HG03558 (cell line): ENCODE results near the gene CNPY3.
"Not testable (repeated sequence)": the region's sequence is repeated elsewhere in the genome, so short reads cannot be mapped to it uniquely, and the experiment has no call there.

Source experiments
- ATAC-seq: cut with Tn5 transposase; IDR thresholded peaks from one replicate; pipeline ENCODE4 v1.9.1; 2021; ENCODE audit warnings: moderate number of reproducible peaks; ENCODE audit not compliant: unreplicated experiment; ENCODE audit errors: extremely low read depth

CNPY3 gene

DNA sequence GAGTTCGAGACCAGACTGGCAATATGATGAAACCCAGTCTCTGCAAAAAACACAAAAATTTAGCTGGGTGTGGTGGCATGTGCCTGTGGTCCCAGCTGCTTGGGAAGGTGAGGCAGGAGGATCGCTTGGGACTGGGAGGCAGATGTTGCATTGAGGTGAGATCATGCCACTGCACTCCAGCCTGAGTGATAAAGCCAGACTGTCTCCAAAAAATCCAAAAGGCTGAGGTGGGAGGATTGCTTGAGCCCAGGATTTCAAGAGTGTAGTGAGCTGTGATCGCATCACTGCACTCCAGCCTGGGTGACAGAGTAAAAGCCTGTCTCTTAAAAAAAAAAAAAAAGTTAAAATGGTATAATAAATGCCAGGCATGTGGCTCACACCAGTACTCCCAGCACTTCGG, 14.7 kb upstream of the CNPY3 start:
- ATAC-seq: no peak

DNA sequence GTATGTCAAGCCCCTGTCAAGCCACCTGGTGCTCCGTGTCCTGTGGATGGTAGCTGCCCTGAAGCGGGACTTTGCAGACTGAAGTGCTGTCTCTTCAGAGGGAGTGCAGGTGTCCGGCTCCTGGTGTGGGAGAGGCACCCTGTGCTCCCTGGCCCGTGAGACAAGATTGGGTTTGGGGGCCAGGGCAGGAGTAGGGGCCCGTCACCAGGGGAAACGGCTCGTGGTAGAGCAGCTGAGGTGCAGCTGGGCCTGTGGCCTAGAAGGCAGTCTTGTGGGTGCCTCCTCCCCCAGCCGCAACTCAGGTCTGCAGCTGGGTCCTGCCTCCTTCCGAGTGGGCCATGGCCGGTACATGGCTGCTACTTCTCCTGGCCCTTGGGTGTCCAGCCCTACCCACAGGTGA, 13.5 kb upstream of the CNPY3 start, which contains the start of gene PTCRA:
PTCRA (plus strand) TSS at position 322 of the 400 bp plus-strand sequence; CDS start at position 339, 17 bp downstream.
- ATAC-seq: no peak

DNA sequence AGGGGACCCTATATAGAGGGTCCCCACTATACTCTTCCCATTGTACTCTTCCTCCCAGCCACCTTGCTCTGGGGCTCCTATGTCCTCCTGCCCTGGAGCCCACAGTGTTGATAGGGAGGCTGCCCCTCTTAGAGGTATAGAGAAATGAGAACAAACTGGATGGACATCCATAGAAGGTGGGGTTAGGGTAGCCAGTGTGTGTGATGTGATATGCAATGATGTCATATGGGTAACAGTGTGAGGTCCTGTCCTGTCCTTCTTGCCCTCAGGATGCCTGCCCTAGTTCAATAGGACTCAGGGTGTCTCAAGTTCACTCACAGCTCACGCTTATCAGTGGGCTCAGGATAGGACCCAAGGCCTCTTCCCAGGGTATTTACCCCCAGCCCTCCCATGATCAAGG, 13.0 kb upstream of the CNPY3 start:
- ATAC-seq: no peak

DNA sequence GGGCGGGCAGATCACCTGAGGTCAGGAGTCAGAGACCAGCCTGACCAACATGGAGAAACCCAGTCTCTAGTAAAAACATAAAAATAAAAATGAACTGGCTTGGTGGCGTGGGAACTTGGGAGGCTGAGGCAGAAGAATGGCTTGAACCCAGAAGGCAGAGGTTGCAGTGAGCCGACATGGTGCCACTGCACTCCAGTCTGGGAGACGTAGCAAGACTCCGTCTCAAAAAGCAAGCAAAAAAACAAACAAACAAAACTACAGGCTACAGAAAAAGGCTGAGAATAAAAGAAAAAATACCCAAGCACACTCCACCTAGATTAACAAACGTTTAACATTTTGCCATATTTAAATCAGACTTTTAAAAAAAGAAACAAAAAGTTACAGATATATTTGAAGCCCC, 7.5 kb upstream of the CNPY3 start:
- ATAC-seq: no peak

DNA sequence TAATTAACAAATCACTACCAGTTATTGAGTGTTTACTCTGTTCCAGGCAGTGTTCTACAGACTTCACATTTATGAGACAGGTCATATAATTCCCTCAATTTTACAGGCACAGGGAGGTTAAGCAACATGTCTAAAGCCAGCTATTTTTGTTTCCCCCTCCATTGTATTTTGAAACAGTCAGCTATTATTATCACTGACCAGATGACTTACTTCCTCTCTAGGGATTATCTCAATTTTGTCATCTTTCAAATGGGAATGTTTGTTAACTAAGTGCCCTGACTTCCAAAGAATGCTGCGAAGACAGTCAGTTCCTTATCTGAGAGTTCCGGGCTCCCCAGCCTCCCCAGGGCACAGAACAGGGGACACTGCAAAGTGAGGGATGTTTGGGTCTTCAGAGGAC, 5.6 kb upstream of the CNPY3 start:
- no peak for ATAC-seq

DNA sequence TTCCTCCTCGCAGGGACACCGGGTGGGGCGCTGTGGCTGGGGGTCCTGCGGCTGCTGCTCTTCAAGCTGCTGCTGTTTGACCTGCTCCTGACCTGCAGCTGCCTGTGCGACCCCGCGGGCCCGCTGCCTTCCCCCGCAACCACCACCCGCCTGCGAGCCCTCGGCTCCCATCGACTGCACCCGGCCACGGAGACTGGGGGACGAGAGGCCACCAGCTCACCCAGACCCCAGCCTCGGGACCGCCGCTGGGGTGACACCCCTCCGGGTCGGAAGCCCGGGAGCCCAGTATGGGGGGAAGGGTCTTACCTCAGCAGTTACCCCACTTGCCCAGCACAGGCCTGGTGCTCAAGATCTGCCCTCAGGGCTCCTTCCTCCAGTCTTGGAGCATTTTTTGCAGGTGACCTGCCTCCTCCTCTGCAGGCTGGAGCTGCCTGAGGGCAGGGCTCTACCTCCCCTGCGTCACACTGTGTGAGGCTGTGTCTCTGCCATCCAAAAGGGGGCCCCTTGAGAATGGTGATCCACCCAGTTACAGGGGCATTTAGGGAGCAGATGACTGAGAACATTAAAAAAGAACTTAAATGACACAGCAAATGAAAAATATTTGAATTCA, 3.9 kb upstream of the CNPY3 start:
- ATAC-seq: no peak

DNA sequence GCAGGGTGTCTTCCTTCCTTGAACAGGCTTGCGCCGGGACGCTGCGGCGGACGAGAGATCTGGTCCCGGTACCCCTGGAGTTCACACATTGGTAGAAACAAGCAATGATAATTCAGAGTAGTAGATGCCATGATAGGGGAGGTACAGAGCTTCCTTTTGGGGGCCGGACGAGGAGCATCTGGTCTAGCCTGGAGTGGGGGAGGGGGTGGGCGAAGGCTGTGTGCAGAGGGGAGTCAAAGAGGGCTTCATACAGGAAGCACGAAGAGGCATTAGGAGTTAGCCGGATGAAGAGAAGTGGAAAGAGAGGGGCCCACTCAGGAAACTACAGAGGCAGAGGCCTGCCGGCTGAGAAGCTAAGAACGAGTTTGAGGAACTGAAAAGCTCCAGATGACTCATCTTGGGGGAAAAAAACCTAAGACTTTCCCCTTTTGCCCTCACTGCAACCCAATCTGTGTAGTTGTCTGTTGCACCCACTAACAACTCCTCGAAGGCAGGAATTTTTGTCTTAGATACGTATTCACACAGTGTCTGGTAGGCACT, 611 bp downstream of the CNPY3 start:
- peak; percentile 44 for ATAC-seq

DNA sequence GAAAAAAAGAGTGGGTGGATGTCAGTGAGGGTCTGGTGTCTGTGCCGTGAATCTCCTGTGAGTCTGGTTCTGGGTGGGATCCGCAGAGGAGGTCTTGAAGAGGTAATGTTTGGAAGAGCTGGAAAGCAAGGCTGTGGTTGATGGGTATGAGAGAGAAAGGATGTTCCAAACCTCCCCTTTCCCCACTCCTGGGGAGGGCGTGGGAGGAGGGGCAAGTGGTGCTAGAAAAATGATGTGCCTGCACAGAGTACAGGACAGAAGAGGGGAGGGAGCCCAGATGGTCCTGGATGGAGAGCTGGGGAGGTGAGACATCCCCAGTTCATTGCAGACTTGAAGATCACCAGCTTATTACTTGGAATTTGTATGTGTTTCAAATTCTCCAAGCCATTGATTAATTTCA, 3.1 kb downstream of the CNPY3 start:
- no peak for ATAC-seq

DNA sequence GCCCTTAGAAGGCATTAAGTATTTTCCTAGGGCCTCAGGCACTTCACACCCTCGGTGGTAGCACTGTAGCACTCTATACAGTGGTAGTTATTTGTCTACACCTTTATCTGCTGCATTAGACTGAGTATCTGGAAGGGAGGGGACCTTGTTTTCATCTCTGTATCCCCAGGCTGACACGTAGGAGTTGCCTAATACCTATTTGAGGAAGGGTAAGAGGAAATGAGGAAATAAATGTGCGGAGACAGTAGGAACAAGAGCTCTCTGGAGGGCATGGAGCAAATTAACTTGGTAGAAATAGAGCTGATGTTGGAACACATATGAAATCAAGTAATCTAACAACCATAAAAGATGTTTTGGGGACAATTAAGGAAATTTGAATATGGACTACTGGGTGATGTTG, 3.9 kb downstream of the CNPY3 start:
- no peak for ATAC-seq

DNA sequence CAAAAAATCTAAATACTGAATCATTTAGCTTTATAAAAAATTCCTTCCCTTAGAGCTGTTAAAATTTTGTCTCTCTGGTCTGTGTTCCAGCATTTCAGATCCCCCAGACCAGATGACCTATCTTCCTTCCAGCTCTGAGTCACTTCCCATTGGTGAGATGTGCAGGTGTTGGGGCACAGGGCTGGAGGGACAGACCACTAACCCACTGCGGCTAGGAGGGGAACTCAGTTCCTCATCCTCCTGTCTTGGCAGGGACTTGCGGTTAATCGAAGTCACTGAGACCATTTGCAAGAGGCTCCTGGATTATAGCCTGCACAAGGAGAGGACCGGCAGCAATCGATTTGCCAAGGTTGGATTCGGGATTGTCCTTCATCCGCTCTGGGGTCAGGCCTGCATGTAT, 6.0 kb downstream of the CNPY3 start:
- ATAC-seq: no peak

DNA sequence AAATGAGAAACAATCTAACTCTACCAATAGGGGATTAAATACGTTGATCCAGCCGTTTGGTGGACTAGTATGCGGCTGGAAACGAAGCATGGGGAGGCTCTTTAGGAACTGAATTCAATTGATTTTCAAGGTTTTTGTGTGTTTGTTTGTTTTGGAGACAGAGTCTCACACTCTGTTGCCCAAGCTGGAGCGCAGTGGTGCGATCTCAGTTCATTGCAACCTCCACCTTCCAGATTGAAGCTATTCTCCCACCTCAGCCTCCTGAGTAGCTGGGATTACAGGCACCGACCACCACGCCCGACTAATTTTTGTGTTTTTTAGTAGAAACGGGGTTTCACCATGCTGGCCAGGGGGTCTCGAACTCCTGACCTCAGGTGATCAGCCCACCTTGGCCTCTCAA, 7.1 kb downstream of the CNPY3 start:
- ATAC-seq: no peak

DNA sequence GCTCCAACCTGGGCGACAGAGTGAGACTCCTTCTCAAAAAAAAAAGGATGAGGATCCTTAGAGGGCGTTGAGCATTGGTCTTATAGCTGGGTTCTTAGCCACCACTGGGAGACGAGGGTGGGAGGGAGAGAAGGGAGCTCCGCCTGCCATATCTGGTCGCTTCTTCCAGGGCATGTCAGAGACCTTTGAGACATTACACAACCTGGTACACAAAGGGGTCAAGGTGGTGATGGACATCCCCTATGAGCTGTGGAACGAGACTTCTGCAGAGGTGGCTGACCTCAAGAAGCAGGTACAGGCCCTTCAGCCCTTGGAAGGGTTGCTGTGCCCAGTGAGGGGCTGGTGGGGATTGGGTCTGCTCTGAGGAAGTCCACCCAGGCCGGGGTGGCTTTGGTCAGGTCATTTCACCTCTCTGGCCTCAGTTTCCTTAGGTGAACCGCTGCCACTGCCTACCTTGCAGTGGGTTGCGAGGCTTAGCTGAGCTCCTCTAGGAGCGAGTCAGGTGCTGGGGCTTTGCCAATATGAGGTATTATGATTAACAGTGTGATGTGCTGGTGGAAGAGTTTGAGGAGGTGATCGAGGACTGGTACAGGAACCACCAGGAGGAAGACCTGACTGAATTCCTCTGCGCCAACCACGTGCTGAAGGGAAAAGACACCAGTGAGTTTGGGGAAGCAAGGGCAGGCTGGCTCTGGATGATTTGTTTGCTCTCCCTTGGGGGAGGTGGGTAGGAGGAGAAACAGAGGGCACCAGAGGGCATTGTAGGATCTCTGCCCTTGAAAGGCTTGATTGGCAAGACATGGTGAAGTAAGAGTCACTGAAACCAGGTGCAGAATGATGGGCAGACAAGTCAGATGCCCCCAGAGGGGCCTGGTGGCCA, 8.5 kb downstream of the CNPY3 start:
- no peak for ATAC-seq

DNA sequence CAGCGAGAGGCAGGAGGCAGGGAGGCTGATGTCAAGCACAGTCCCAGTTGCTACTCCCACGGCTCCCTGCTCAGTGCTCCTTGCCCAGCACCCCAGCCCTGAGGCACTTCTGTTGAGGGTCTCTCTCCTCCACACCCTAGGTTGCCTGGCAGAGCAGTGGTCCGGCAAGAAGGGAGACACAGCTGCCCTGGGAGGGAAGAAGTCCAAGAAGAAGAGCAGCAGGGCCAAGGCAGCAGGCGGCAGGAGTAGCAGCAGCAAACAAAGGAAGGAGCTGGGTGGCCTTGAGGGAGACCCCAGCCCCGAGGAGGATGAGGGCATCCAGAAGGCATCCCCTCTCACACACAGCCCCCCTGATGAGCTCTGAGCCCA, 9.1 kb downstream of the CNPY3 start:
- no peak for ATAC-seq

DNA sequence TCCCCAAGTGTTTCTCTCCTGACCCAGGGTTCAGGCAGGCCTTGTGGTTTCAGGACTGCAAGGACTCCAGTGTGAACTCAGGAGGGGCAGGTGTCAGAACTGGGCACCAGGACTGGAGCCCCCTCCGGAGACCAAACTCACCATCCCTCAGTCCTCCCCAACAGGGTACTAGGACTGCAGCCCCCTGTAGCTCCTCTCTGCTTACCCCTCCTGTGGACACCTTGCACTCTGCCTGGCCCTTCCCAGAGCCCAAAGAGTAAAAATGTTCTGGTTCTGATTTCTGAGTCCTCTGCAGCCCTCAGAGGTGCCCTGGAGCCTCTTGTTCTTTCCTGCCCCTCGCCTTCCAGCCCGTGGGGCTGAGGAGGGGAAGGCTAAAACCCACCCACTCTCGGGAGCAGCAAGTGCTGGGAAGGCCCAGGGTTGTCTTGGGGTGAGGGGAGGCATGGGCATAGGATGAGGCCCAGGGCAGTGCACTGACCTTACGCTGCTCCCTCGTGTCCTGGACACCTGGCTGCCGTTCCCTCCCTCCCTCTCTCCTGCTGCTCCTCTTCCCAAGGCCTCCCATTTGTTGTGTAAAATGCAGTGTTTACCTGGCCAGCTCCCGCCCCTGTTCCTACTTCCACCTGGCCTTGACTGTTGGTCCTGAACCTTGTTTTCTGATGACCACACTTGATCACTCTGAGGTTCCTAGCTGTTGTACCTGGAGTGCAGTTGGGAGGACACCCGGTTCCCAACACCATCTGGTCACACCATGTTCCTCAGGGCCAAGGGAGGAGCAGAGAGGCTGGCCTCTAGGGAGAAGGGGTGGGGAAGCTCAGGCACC, 9.9 kb downstream of the CNPY3 start:
- ATAC-seq: no peak

DNA sequence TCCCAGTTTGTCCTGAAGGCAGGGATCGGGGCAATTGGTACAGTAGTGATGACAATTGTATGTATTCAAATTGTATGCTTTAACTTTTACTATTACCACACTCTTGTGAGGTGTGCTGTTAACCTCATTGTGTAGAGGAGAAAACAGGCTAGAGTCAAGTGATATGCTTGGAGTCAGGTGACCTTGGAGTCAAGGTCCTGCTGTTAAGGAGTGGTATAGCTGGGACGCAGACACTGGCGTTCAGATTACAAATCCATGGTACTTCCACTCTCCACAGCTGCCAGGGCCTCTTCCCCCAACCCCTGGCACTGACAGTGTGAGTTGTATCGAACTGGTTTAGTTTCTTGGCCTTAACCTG, 10.5 kb downstream of the CNPY3 start:
- ATAC-seq: no peak

DNA sequence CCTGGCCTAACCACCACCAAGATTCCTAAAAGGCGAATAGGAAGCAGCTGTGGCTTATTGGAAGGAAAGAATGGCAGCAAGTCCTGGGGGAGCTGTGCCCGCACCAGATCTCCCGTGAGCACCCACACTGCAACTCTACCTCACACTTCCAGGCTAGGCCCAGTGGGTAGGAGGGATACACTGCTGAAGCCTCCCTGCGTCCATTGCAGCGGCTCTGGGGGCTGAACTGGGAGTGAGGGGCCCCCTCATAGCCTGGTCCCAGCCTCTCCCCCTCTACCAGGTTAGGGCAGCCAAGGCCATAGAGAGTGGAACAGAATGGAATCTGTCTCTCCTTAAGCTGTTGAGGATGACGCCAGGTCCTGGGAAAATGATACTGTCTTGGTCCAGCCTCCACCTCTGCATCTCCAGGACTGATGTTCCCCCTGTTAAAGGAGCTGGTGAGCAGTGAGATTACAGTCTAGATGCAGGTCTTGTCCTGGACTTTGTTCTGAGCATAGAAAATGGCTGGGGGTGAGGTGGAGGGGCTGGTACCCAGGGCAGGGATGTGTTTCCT, 11.3 kb downstream of the CNPY3 start:
- ATAC-seq: no peak

DNA sequence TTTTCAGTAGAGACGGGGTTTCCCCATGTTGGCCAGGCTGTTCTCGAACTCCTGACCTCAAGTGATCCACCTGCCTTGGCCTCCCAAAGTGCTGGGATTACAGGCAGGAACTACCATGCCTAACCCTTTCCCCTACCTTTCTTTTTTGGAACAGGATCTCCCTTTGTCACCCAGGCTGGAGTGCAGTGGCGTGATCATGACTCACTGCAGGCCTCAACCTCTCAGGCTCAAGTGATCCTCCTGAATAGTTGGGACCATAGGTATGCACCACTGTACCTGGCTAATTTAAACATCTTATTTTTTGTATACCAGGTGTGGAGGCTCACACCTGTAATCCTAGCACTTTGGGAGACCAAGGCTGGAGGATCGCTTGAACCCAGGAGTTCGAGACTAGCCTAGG, 12.1 kb downstream of the CNPY3 start:
- not testable (repeated sequence) for ATAC-seq

DNA sequence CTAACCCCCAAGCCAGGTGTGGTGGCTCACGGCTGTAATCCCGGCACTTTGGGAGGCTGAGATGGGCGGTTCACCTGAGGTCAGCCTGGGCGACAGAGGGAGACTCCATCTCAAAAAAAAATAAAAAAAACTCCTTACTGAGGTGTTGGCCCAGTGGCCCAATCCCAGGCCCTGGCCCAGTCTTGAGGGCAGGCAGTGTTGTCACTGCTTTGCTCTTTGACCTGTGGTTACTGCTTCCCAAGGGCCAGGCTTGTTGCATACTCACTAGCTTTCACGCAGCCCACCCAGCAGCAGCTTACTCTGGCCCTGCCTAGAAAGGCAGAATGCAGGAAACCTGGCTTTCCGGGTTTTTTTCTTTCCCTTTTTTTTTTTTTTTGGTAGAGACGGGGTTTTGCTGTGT, 13.2 kb downstream of the CNPY3 start:
- no peak for ATAC-seq

DNA sequence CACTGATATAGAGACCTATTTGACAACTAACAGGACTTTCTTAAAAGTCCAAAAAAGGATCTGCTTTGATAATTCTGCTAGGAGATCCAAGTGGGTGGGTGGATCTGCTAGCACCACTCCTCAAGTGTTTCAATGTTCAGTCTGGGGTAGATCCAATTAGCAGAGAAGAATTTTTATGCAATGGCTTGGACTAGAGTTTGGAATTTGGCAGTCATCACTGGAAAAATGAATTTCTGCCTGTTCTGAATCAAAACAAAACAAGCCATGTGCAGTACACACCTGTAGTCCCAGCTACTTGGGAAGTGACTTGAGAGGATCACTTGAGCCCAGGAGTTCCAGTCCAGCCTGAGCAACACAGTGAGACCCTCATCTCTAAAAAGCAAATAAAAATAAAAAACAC, 18.7 kb downstream of the CNPY3 start:
- no peak for ATAC-seq

DNA sequence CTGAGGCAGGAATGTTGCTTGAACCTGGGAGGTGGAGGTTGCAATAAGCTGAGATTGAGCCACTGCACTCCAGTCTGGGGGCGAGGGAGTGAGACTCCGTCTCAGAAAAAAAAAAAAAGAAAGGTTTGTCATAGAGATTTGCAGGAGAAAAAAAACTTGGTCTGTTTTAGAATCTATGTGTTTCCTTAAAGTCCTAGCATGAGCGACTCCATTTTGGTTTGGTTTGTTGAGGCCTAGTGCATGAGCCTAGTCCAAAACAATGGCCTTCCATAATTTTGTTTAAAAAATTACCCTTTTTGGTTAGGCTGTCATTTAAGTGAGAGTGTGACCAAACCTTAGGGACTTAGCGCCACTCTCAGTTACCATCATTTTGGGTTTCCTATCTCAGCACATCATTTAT, 23.1 kb downstream of the CNPY3 start:
- no peak for ATAC-seq

DNA sequence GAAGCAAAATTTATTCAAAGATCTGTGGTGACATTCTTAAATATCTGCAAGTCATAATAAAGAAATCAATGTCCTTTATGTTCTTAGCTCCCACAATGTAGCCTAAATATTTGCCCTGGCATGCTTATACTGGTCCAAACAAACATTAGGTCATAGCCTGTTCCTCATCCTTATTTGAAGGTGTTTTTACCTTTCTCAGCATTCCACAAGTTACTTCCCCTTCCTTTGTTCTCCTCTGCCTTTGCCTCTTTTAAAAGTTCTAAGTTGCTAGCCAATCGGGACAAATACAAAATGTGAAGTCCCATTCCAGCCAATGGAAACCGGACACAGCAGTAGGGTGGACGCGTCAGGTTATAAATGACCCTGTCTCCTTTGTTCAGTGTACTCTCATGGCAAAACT, 25.1 kb downstream of the CNPY3 start:
- not testable (repeated sequence) for ATAC-seq
